Activated CD4-positive, CD25-positive, alpha-beta regulatory T cell treated with anti-CD3 and anti-CD28 coated beads, Interleukin-2, amount 50 U/mL, for 72 hours (primary cell): ENCODE results near the gene BDKRB2.

ENCODE experiments used
- DNase-seq: peaks from one replicate; pipeline ENCODE4 v3.0.0; 2021

The BDKRB2 gene

DNA sequence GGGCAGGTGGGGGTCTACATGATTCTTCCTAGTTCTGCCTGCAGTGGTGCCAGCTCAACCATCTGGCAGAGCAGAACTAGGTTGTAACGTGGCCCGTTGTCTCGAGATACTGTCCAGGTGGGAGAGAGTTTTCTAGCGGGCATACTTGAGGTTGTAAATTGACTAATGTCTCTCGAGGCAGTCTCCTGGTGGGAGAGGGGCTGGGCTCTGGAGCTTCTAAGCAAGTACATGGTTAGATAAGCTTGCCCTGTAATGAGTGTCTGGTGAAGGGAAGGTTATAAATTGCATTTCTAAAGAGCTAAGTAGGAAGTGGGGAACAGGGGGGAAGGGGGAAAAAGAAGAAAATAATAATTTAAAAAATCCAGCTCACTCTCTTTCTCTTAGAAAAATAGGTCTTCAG, 69.5 kb downstream of the BDKRB2 start:
- no peak for DNase-seq

DNA sequence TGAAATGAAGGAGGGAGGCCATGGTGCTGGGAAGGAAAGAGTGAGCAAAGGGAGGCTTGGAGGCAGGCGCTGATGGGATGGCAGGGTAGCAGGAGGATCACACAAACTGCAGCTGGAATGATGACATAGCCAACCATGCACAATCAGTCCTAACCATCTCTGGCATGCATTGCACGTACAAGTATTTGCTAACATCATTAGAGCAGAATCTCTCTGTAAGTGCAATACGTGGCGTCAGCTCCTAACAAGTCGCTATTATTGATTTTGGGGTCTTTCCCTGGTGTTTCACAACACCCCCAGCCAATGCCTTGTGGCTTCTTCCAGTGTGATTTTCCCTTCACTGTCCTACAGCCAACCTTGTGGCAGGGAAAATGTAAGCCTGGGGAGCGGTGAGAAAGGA, 69.9 kb downstream of the BDKRB2 start:
- DNase-seq, result no peak

DNA sequence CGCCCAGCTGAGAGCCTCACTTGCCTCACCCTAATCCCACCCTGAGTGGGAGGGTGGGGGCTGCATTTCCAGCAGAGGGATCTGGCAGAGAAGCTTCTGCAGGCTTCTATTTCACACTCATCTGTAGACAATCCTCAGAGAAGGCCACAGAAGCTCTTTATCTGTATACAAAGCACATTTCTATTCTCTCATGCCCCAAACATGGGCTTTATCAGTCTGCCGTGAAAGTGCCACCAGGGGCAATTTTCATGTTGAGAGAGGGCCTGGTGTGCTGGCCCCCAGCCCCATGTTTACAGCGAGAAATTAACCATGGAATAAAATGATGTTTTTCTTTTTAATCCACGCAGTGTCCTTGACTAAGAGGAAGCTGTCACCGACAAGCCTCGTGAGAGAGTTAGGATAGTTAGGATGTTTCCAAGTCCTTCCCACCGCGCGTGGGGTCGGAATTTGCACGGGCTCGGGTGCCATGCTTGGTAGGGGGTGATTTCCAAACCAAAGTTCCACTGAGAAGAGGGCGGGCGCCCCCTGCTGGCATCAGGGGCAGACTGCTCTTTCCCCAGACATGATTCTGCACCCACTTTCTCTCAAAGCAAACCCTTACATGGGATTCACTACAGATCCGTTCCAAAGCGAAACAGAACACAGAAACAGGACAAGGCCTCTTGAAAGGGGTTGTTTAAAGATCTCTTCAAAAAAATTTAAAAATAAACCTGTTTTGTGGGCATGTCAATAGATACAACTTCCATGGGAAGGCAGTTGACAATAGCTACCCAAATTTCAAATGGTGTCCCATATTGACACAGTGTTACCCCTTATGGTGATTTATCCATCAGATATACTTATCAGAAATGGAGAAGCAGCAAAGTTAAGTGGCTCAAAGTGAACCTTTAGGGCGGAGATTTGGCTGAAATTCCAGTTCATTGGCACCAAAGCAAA, 70.8 kb downstream of the BDKRB2 start:
- DNase-seq, result peak; percentile 71

DNA sequence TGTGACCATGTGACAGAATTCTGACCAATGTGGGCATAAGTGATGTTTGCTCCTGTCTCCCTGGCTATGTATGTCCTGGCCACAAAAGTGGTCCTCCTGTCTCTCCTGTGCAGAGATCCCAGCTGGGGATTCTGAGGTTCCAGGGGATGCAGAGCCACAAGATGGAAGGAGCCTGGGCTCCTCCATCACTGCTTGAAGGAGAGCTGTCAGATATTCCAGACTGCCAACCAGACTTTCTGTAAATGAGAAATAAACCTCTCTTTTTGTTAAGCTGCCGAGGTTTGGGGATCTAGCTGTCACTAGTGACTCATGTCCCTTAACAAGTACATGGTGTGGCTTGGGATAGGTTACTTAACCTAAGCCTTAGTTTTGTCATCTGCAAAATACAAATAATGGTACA, 73.3 kb downstream of the BDKRB2 start:
- DNase-seq, result no peak

DNA sequence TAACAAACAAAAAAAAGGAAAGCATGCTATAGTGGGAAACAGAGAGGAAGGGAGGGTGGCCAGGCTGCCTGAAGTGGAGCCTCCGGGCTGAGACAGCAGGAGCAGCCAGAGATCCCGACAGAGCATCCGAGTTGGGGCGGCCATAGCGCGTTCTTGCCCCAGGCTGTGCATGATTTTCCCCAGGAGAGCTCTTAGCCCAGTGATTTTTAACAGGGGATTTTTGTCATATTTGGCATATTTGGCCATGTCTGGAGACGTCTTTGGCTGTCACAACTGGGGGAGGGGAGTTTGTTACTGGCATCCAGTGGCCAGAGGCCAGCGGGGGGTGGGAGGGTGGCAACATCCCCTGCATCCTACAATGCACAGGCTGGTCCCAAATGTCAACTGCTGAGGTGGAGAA, 74.9 kb downstream of the BDKRB2 start:
- no peak for DNase-seq

DNA sequence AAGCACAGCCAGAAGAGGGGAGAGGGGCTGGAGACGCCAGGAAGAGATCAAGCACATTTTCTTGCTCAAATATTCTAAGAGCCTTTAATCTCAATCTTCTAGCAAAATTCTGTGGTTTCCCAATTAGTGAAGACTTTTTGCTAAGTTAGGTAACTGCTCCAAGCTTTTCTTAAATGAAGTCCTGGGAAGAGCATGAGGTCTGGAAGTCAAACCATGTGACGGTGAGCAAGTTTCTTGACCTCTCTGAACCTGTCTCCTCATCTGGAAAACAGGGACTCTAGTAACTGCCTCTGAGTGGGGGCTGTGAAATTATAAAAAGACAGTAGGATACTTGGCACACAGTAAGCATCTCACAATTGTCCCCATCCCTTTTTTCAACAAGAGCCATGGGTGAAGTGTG, 75.5 kb downstream of the BDKRB2 start:
- no peak for DNase-seq

DNA sequence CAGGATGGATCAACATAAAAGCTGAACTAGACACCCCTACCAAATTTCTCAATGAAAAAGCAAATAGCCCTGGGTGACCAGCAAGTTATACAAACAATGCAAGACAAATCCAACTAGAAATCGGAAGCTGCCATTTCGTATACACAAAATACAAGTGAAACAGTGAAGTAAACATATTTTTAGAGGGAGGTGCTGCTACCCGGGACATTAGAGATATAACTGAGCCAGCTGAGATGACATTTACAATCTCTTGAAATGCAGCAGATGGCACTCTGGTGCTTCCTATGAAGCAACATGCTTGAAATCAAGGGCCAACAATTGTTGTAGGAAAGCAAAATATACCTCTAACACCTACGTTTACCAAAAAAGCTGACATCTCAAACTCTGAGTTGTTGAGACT, 76.8 kb downstream of the BDKRB2 start:
- no peak for DNase-seq

DNA sequence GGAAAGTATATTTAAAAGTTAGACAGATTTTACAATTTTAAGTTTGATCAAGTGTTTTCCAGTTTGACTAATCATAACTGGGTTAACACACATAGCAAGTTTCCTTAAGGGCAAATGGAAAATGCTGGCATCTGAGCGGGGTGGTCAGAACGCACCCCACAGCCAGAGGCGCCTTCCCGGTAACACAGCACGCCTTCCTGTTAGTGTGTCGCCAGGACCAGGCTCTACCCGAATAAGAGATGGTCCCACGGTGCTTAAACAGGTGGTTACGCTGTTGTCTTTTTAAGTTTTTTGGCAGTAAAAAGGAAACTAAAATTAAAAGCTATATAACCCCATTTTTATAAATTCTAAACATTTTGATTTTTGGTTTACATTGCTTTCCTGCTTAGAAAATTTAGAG, 79.4 kb downstream of the BDKRB2 start:
- DNase-seq, result no peak

DNA sequence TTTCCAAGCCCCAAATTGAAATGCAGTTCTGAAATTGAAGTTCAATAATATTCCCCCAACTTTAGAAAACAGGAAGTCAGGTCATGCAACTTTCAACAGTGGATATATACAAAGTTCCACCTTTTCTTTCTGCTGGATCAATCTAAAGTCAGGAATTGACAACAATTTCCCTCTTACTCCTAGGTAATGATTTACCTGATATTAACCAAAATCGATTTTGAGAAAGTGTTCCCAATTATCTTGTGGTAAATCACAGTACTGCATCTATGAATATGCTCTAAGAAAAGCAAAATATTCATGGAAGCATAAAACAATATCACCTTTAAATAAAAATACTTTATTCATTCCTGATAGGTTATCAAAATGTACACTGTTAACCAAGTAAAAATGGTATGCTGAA, 79.8 kb downstream of the BDKRB2 start:
- no peak for DNase-seq

DNA sequence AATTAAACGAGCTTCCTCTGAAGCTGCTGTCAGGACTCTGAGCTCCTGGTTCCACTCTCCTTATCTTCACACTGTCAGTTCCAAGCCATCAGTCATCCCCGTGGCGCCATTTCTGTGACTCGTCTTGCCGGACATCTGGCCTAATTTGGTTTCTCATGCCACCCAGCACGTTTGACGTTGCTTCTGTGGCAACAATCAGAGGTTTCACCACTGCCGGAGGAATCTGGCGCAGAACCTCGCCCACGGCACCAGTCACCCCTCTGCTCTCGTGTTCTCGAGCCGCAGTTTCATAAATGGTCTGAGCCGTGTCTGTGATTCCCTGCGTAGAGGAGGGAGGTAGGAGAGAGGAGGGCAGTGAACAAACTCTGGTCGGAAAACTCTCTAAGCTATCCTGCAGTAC, 81.0 kb downstream of the BDKRB2 start:
- no peak for DNase-seq

DNA sequence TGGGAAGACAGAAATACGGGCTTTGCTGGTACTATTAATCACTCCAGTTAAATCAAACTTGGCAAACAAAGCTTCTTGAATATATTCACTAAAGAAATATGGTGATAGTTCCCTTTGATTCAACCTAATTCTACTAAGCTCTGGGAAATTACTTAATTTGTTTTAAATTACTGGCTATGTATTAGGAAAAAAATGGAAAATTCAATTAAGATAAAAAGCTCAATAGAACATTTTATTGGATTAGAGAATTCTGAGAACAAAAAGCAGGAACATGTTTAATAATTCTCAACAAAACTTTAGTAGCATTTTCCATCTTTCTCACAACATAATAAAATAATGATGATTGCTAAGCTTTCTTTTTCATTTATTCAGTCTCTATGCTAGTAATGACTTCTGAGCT, 81.6 kb downstream of the BDKRB2 start:
- DNase-seq, result no peak

DNA sequence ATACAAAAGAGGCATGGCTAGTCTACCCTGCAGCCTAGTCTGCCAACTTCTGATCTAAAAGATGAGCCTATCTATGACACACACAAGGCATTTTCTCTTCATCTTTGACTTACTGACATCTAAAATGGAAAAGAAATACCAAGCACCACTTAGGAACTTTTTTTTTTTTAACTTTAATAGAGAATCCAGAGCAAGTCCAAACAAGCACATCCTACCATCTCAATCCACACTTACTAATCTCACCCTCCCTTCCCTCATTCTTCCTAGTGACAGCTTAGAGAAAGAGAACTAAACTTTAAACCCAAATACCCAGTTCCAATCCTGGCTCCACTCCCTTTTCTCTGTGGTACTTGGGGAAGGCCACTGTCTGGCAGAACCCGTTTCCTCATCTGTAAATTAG, 83.2 kb downstream of the BDKRB2 start:
- DNase-seq, result no peak
